ENCODE data around the gene DNAAF6. TPM values are rescaled to one million over a fixed set of nuclear protein-coding genes. Genes with fewer than 3 reads are reported as not detected.
"Not testable (repeated sequence)": the region's sequence is repeated elsewhere in the genome, so short reads cannot be mapped to it uniquely, and the experiment has no call there.

Gene DNAAF6
- polyA plus RNA-seq (2013, experiment 1 of 2): not detected
- not detected for polyA plus RNA-seq (2013, experiment 2 of 2)

DNA sequence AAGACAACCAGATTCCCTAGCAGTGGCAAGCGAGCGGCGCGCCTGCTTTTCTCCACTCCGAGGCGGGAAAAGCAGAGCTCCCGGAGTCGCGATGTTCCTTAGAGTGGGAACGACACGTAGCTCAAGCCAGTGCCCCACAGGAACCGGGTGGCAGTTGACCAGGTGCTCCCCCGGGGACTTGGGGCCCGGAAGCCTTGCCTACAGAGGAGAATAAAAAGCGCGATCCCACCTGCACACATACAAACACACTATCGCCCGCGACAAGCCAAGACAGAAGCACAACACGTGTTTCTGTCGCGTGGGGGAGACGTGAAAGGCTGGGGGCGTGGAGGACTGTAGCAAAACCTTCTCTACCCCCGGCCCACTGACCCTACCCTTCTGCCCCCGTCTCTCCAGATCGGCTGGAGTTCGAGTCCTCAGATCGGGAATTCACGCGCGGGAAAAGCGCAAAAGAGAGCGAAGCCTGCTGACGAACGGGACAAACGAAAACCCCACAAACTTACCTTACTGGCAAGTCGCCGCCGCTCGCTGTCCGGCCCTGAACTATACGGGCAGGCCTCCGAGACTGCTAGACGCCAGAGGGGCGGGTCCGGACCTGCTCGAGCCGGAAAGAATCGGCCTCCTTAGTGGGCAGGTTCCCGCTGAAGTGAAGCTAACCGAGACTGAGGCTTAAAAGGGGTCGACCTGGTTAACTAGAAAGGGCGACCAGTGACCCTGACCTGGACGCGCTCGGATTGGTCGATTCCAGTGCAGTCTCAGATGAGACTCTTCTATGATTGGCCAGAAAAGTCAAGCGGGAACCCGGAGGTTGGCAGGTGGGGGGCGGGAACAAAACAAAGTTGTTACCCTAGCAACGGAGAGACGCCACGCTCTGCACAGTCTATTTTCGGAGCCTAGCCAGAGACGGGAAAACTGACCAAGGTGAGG lies at the start of gene DNAAF6, which contains the start of gene NUP62CL:
DNAAF6 (plus strand) TSS at position 842 of the 927 bp plus-strand sequence. CDS start 6,265 bp downstream, outside the sequence.
NUP62CL (minus strand) TSS at position 664 of the 927 bp plus-strand sequence. CDS start 31,287 bp downstream, outside the sequence.
- Histone ChIP-seq H3K36me3 (ENCODE audit: insufficient read depth, low read length) (no peaks in the 10 kb centered on the region), H3K9me3 (ENCODE audit: insufficient read depth, low read depth, low read length) (no peaks in the 10 kb centered on the region), H3K27me3 (ENCODE audit: insufficient read depth, low read length) (peaks cover 5% of the 10 kb centered on the region), H3K4me1 (ENCODE audit: insufficient read depth, low read length) (peaks cover 5% of the 10 kb centered on the region; the same call in 1 of the 2 replicates), H3K9ac (ENCODE audit: low read depth, low read length) (peak within 1 kb of the TSS; percentile 78), H3K4me3 (ENCODE audit: low read length) (peak within 1 kb of the TSS; percentile 80), H3K27ac (ENCODE audit: low read depth, low read length) (peak within 1 kb of the TSS; percentile 25; the same call in 1 of the 2 replicates)
- under 1% methylated on average over 58 of the region's 66 CpGs for WGBS

DNA sequence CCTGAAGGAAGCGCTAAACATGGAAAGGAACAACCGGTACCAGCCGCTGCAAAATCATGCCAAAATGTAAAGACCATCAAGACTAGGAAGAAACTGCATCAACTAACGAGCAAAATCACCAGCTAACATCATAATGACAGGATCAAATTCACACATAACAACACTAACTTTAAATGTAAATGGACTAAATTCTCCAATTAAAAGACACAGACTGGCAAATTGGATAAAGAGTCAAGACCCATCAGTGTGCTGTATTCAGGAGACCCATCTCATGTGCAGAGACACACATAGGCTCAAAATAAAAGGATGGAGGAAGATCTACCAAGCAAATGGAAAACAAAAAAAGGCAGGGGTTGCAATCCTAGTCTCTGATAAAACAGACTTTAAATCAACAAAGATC lies 48.8 kb upstream of the DNAAF6 start:
- not testable (repeated sequence) for H3K27me3 ChIP-seq (ENCODE audit: insufficient read depth, low read length); H3K27ac ChIP-seq (ENCODE audit: low read depth, low read length); H3K4me3 ChIP-seq (ENCODE audit: low read length); H3K9me3 ChIP-seq (ENCODE audit: insufficient read depth, low read depth, low read length); H3K4me1 ChIP-seq (ENCODE audit: insufficient read depth, low read length); H3K9ac ChIP-seq (ENCODE audit: low read depth, low read length); H3K36me3 ChIP-seq (ENCODE audit: insufficient read depth, low read length)
- no CpG with 5 or more reads among the region's 4 CpGs for WGBS

DNA sequence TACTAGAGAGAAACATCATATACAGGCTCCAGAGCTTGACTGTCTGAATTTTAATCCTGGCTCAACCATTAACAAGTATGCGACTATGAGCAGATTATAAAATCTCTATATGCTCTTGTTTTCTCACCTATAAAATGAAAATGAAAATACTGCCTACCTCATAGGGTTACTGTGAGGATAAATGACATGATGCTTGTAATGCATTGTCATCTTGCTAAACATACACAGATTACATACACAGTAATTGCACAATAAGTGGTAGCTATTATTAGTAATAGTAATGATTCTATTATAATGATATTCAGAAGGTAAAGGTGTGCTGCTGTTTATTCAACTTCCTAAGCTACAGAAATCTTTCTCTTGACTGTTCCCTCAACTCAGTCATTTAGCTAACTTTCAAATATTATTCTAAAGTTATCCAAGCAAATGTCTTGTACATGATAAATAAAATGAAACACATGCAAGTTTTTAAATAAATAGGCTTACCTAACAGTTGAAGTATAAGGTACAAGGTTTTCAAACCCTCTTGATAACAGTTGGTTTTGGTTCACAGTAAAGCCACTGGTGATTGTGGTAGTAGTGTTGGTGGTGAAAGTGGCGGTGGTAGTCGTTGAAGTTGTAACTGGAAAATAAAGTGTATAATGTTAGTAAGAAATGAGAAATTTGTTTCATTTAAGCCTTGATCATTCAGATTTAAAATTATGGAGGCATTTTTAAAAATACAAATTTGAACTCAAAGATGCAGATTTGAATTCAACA lies 39.1 kb upstream of the DNAAF6 start:
- H3K9ac ChIP-seq (ENCODE audit: low read depth, low read length): no peak overlapping the region
- no peaks in the 10 kb centered on the region for H3K4me1 ChIP-seq (ENCODE audit: insufficient read depth, low read length)
- H3K27ac ChIP-seq (ENCODE audit: low read depth, low read length): no peak overlapping the region
- H3K36me3 ChIP-seq (ENCODE audit: insufficient read depth, low read length): no peaks in the 10 kb centered on the region
- 100% methylated on average over 3 of the region's 3 CpGs for WGBS
- H3K27me3 ChIP-seq (ENCODE audit: insufficient read depth, low read length): no peaks in the 10 kb centered on the region
- H3K4me3 ChIP-seq (ENCODE audit: low read length): no peak overlapping the region
- no peaks in the 10 kb centered on the region for H3K9me3 ChIP-seq (ENCODE audit: insufficient read depth, low read depth, low read length)

DNA sequence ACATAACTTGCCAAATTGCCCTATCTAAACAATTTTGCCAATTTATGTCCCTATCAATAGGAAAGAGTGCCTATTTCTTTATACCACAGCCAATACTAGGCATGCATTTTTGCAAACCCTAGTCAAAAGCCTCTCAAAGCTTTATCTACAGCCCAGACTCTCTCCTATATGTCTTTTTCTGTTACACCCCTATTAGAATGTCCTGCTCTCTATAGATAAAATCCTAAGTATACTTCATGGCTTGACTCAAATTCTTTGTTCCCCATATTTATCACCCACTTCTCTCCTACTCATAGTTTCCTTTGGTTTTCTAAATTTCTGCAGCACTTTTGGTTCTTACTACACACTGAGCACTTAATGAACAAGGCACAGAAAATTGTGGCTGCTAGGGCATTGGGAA lies 38.2 kb upstream of the DNAAF6 start:
- Histone ChIP-seq H3K9ac (ENCODE audit: low read depth, low read length) (no peak overlapping the region), H3K36me3 (ENCODE audit: insufficient read depth, low read length) (no peaks in the 10 kb centered on the region), H3K9me3 (ENCODE audit: insufficient read depth, low read depth, low read length) (no peaks in the 10 kb centered on the region), H3K27ac (ENCODE audit: low read depth, low read length) (no peak overlapping the region), H3K4me1 (ENCODE audit: insufficient read depth, low read length) (no peaks in the 10 kb centered on the region), H3K4me3 (ENCODE audit: low read length) (no peak overlapping the region), H3K27me3 (ENCODE audit: insufficient read depth, low read length) (no peaks in the 10 kb centered on the region)

DNA sequence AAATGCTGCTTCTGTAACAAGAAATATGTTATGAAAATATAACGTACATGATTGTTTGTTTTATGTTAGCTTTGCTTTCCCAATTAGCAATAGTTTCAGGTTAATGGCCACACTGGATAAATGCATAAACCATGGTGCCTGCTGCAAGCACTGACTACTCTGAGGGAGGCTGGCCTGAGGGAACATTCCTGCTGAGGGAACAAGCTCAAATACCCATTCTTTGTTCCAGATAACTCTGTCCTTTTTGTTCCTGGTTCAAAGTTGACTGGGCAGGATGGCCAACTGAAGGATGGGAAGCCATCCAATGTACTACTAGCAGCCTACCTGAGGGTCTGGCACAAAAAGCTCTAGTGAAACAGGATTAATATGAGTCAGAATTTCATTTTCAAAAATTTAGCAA lies 37.7 kb upstream of the DNAAF6 start:
- Histone ChIP-seq H3K4me1 (ENCODE audit: insufficient read depth, low read length) (no peaks in the 10 kb centered on the region), H3K9ac (ENCODE audit: low read depth, low read length) (no peak overlapping the region), H3K9me3 (ENCODE audit: insufficient read depth, low read depth, low read length) (no peaks in the 10 kb centered on the region), H3K36me3 (ENCODE audit: insufficient read depth, low read length) (no peaks in the 10 kb centered on the region), H3K27ac (ENCODE audit: low read depth, low read length) (no peak overlapping the region), H3K27me3 (ENCODE audit: insufficient read depth, low read length) (no peaks in the 10 kb centered on the region), H3K4me3 (ENCODE audit: low read length) (no peak overlapping the region)
- WGBS: 88% methylated on average over 1 of the region's 1 CpG

DNA sequence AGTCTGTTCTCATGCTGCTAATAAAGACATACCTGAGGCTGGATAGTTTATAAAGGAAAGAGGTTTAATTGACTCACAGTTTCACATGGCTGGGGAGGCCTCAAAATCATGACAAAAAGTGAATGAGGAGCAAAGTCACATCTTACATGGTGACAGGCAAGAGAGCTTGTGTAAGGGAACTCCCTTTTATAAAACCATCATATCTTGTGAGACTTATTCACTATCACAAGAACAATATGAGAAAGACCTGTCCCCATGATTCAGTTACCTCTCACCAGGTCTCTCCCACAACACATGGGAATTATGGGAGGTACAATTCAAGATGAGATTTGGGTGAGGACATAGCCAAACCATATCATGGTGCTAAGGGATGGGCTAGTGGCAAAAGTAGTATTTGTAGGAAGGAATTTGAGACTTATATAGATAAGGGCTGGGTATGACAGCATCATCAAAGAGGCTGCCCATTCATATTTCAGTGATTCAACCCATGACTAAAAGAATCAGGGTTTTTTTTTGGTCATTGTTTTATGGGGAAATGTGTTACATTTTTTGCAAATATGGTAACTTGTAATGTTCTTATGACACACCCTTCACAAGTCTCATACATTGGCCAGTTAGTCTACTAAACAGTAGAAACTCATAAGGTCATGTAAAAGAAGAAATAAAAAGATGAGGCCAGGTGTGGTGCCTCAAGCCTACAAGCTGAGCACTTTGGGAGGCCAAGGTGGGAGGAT lies 34.9 kb upstream of the DNAAF6 start:
- H3K9me3 ChIP-seq (ENCODE audit: insufficient read depth, low read depth, low read length): no peaks in the 10 kb centered on the region
- no peaks in the 10 kb centered on the region for H3K4me1 ChIP-seq (ENCODE audit: insufficient read depth, low read length)
- H3K27me3 ChIP-seq (ENCODE audit: insufficient read depth, low read length): no peaks in the 10 kb centered on the region
- H3K36me3 ChIP-seq (ENCODE audit: insufficient read depth, low read length): no peaks in the 10 kb centered on the region
- no peak overlapping the region for H3K27ac ChIP-seq (ENCODE audit: low read depth, low read length)
- no peak overlapping the region for H3K9ac ChIP-seq (ENCODE audit: low read depth, low read length)
- no peak overlapping the region for H3K4me3 ChIP-seq (ENCODE audit: low read length)

DNA sequence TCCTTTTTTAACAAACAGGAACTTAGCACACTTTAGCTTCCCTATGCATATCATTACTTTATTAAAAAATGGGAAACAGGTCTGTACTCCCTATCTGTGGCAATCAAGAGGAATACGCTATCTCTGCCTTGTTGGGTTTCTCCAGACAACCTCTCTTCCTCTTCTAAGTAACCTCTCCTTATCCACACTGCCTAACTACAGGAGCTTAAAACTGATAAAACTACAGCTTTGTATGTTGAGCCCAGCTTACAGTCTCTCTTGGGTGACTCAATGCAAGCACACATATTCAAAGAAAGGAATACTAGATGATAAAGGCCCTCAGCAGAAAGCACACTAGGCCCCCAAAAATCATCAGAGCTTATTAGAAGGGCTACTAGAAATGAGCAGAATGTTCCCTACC lies 9.1 kb upstream of the DNAAF6 start:
- no peaks in the 10 kb centered on the region for H3K9me3 ChIP-seq (ENCODE audit: insufficient read depth, low read depth, low read length)
- 90% methylated on average over 1 of the region's 1 CpG for WGBS
- no peaks in the 10 kb centered on the region for H3K4me1 ChIP-seq (ENCODE audit: insufficient read depth, low read length)
- H3K27me3 ChIP-seq (ENCODE audit: insufficient read depth, low read length): no peaks in the 10 kb centered on the region
- H3K9ac ChIP-seq (ENCODE audit: low read depth, low read length): no peak overlapping the region
- no peak overlapping the region for H3K27ac ChIP-seq (ENCODE audit: low read depth, low read length)
- H3K4me3 ChIP-seq (ENCODE audit: low read length): no peak overlapping the region
- no peaks in the 10 kb centered on the region for H3K36me3 ChIP-seq (ENCODE audit: insufficient read depth, low read length)

DNA sequence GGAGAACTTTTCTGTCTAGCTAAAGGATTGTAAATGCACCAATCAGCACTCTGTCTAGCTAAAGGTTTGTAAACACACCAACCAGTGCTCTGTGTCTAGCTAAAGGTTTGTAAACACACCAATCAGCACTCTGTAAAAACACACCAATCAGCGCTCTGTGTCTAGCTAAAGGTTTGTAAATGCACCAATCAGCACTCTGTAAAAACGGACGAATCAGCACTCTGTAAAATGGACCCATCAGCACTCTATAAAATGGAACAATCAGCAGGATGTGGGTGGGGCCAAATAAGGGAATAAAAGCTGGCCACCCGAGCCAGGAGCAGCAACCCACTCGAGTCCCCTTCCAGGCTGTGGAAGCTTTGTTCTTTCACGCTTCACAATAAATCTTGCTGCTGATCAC lies 8.3 kb upstream of the DNAAF6 start:
- not testable (repeated sequence) for H3K27me3 ChIP-seq (ENCODE audit: insufficient read depth, low read length); H3K27ac ChIP-seq (ENCODE audit: low read depth, low read length); H3K9me3 ChIP-seq (ENCODE audit: insufficient read depth, low read depth, low read length); H3K36me3 ChIP-seq (ENCODE audit: insufficient read depth, low read length); H3K4me3 ChIP-seq (ENCODE audit: low read length); H3K4me1 ChIP-seq (ENCODE audit: insufficient read depth, low read length); H3K9ac ChIP-seq (ENCODE audit: low read depth, low read length)
- 94% methylated on average over 6 of the region's 6 CpGs for WGBS

DNA sequence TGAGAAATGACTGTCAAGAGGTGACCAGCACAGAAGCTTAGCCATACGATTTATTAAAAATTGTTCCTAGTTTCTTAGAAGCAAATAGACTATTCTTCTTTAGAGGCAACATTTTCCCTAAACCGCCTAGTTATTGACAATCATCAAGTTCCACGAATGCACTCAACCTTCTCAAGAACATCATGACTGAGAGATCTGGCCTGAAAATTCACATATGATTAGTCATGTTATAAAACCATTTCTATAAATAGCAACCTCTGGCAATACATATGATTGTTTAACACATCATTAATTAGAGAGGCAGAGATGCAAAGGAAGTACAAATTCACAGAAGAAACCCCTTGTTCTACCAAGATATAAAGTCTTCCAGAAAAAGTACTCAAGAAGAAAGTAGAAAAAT lies 6.9 kb upstream of the DNAAF6 start:
- no peaks in the 10 kb centered on the region for H3K9me3 ChIP-seq (ENCODE audit: insufficient read depth, low read depth, low read length)
- WGBS: 98% methylated on average over 3 of the region's 3 CpGs
- H3K27ac ChIP-seq (ENCODE audit: low read depth, low read length): no peak overlapping the region
- no peak overlapping the region for H3K4me3 ChIP-seq (ENCODE audit: low read length)
- no peaks in the 10 kb centered on the region for H3K27me3 ChIP-seq (ENCODE audit: insufficient read depth, low read length)
- no peaks in the 10 kb centered on the region for H3K4me1 ChIP-seq (ENCODE audit: insufficient read depth, low read length)
- no peaks in the 10 kb centered on the region for H3K36me3 ChIP-seq (ENCODE audit: insufficient read depth, low read length)
- H3K9ac ChIP-seq (ENCODE audit: low read depth, low read length): no peak overlapping the region

DNA sequence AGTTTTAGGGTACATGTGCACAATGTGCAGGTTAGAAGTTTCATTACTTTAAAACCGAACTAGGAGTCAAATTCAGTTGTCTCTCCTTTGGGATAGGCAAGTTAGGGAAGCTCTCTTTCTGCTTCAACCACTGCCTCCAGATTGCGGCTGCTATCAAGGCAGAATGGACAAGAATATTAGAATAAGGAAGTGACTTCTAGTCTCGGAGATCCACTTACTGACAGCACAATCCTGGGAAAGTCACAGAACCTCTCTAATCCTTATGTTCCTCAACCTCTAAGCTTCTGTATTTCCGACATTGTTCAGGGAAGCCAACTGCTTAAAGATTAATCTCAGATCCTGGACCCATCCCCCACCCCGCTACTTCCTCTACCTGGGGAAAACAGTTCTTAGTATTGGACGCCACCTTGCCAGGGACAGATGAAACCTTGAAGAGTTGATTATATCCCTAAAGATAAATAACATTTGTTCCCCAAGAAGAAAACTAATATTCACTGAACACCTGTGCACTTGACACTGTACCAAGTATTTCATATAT lies 2.3 kb upstream of the DNAAF6 start:
- Histone ChIP-seq H3K4me3 (ENCODE audit: low read length) (no peak overlapping the region), H3K27ac (ENCODE audit: low read depth, low read length) (no peak overlapping the region), H3K9me3 (ENCODE audit: insufficient read depth, low read depth, low read length) (no peaks in the 10 kb centered on the region), H3K27me3 (ENCODE audit: insufficient read depth, low read length) (peaks cover 5% of the 10 kb centered on the region), H3K9ac (ENCODE audit: low read depth, low read length) (no peak overlapping the region), H3K36me3 (ENCODE audit: insufficient read depth, low read length) (no peaks in the 10 kb centered on the region), H3K4me1 (ENCODE audit: insufficient read depth, low read length) (peaks cover 5% of the 10 kb centered on the region; the same call in 1 of the 2 replicates)
- WGBS: 91% methylated on average over 4 of the region's 6 CpGs
